ENCODE results near the gene SDHB. TPM values are rescaled to one million over a fixed set of nuclear protein-coding genes. Genes with fewer than 3 reads are reported as not detected.
A peak's percentile ranks its signal among the peaks of the same experiment; 100 is the strongest.

SDHB gene
- total and polyA plus RNA-seq, 7 donors, result 109 to 398 (median 173) TPM

- no peak overlapping the region for H3K27ac ChIP-seq
- H3K4me3 ChIP-seq, result no peak overlapping the region
- WGBS, 2 donors, result 60 to 62% methylated on average over 11 of the region's 11 CpGs
- peaks cover 0 to 4% (median 3%) of the 10 kb centered on the region in 4 donors for H3K9me3 ChIP-seq
- intact Hi-C loops (cut with DNase I), result no loop called here
- H3K36me3 ChIP-seq, result no peaks in the 10 kb centered on the region
- TF ChIP-seq, protein P1, sequence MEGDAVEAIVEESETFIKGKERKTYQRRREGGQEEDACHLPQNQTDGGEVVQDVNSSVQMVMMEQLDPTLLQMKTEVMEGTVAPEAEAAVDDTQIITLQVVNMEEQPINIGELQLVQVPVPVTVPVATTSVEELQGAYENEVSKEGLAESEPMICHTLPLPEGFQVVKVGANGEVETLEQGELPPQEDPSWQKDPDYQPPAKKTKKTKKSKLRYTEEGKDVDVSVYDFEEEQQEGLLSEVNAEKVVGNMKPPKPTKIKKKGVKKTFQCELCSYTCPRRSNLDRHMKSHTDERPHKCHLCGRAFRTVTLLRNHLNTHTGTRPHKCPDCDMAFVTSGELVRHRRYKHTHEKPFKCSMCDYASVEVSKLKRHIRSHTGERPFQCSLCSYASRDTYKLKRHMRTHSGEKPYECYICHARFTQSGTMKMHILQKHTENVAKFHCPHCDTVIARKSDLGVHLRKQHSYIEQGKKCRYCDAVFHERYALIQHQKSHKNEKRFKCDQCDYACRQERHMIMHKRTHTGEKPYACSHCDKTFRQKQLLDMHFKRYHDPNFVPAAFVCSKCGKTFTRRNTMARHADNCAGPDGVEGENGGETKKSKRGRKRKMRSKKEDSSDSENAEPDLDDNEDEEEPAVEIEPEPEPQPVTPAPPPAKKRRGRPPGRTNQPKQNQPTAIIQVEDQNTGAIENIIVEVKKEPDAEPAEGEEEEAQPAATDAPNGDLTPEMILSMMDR (IDR thresholded peaks at IDR 0.05), result no peak
- no peak for TF ChIP-seq POLR2A (IDR thresholded peaks at IDR 0.05)
- TF ChIP-seq POLR2AphosphoS5 (IDR thresholded peaks at IDR 0.05), result no peak
- TF ChIP-seq EP300 (IDR thresholded peaks at IDR 0.05), result no peak
- H3K4me1 ChIP-seq, result peaks cover 0 to 13% (median 0%) of the 10 kb centered on the region in 4 donors
- H3K27me3 ChIP-seq, result no peaks in the 10 kb centered on the region
- no peak for DNase-seq
These were observed 6.5 kb upstream of the SDHB start for GRCh38 chr1:17060306-17060749.

DNA sequence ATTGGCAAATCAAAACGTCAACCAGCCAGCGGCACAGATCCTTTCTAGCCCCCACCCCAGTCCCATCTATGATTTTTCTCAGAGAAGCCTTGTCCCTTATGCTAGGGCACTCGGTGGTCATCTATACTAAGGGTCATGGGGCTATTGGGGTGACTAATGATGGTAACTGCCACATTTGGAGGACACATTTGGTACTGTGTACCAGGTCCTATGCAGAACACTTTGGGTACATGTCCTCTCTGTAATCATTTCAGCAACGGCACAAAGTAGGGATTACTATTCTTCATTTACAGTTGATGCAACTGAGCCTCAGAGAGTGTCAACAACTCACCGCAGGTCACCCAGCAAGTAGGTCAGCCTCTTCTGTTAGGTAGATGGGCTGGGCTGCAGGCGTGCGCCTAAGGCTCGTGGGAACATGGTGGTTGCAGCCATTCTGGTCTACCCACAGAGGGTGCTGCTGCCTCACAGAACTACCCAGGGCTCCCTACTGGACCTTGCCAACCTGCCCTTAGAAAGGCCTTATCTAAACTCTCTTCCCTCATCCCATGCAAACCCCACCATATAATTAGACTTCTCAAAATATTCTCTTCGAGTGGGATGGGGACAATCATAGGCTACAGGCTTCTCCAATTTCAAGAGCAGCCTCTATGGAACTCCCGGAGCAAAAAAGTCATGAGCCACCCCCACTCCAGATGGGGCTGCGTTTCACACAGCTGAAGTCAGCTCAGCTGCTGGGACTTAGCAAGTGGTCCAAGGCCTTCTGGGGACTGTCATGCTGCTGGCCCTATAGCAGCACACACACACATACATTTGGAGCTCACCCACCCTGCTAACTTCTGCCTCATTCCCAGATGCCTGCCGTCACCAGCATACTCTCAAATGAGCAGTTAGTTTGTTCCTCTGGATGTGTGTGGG lies 5.8 kb upstream of the SDHB start:
- no peaks in the 10 kb centered on the region for H3K9me3 ChIP-seq
- 36 to 48% methylated on average over 12 of the region's 12 CpGs for WGBS, 2 donors
- no peak overlapping the region for H3K4me3 ChIP-seq
- intact Hi-C loops (cut with DNase I), result loop anchor here (1.0 to 10.0 kb wide), 3 partner anchors 178 to 1535 kb away; partner anchors contain the start of genes CASP9, DNAJC16 and NBPF1
- no peaks in the 10 kb centered on the region for H3K36me3 ChIP-seq
- peaks cover 0 to 13% (median 0%) of the 10 kb centered on the region in 4 donors for H3K4me1 ChIP-seq
- no peak overlapping the region for H3K27ac ChIP-seq
- TF ChIP-seq, protein P1 (IDR thresholded peaks at IDR 0.05), result peak; percentile 6 to 48 (median 35)
- no peak for TF ChIP-seq POLR2A (IDR thresholded peaks at IDR 0.05)
- H3K27me3 ChIP-seq, result no peaks in the 10 kb centered on the region
- no peak for DNase-seq

GRCh38 chr1:17056551-17056950 lies 2.7 kb upstream of the SDHB start:
- no peak for TF ChIP-seq EP300 (IDR thresholded peaks at IDR 0.05)
- no peak for TF ChIP-seq POLR2AphosphoS5 (IDR thresholded peaks at IDR 0.05)
- no peak for TF ChIP-seq POLR2A (IDR thresholded peaks at IDR 0.05)
- TF ChIP-seq, protein P1 (IDR thresholded peaks at IDR 0.05), result no peak
- 78 to 81% methylated on average over 4 of the region's 4 CpGs for WGBS, 2 donors
- DNase-seq, result no peak
- Histone ChIP-seq H3K27ac (no peak overlapping the region), H3K36me3 (no peaks in the 10 kb centered on the region), H3K9me3 (no peaks in the 10 kb centered on the region), H3K4me1 (peaks cover 0 to 23% (median 16%) of the 10 kb centered on the region in 4 donors), H3K4me3 (no peak overlapping the region), H3K27me3 (no peaks in the 10 kb centered on the region)
- intact Hi-C loops (cut with DNase I), result loop anchor here (10.0 kb wide), 2 partner anchors 442 to 1532 kb away; partner anchors contain the start of genes CASP9, DNAJC16 and NBPF1

DNA sequence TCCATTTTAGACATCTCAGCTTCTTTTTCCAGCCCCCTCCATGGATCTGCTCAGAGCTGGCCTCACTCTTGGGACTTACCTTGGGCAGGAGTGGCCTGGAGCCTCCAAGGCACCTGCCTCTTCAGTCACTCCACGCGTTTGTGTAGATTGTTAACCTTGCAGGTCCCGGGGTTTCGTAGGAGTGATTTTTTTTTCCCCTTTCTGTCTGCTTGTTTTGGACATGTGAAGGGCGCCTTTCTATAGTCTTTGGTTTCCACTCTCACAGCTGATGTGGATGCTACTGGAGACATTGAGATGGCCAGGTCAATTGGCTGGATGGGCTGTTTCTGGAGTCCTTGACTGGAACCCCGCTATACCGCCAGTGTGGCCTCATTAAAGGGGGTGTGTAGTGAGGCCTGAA lies 2.0 kb upstream of the SDHB start:
- intact Hi-C loops (cut with DNase I), result loop anchor here (10.0 kb wide), 2 partner anchors 441 to 1531 kb away; partner anchors contain the start of genes CASP9, DNAJC16 and NBPF1
- Histone ChIP-seq H3K9me3 (no peaks in the 10 kb centered on the region), H3K27ac (no peak overlapping the region), H3K27me3 (no peaks in the 10 kb centered on the region), H3K36me3 (peaks cover 0 to 6% (median under 1%) of the 10 kb centered on the region in 4 donors), H3K4me1 (peaks cover 0 to 30% (median 16%) of the 10 kb centered on the region in 4 donors), H3K4me3 (no peak overlapping the region)
- DNase-seq, result no peak
- 95% methylated on average over 7 of the region's 7 CpGs for WGBS, 2 donors
- no peak for TF ChIP-seq POLR2AphosphoS5 (IDR thresholded peaks at IDR 0.05)
- TF ChIP-seq, protein P1 (IDR thresholded peaks at IDR 0.05), result no peak
- no peak for TF ChIP-seq EP300 (IDR thresholded peaks at IDR 0.05)
- no peak for TF ChIP-seq POLR2A (IDR thresholded peaks at IDR 0.05)

All from sigmoid colon (tissue), 7 donors.